ENCODE data around the gene SLC25A38.

Gene SLC25A38

DNA sequence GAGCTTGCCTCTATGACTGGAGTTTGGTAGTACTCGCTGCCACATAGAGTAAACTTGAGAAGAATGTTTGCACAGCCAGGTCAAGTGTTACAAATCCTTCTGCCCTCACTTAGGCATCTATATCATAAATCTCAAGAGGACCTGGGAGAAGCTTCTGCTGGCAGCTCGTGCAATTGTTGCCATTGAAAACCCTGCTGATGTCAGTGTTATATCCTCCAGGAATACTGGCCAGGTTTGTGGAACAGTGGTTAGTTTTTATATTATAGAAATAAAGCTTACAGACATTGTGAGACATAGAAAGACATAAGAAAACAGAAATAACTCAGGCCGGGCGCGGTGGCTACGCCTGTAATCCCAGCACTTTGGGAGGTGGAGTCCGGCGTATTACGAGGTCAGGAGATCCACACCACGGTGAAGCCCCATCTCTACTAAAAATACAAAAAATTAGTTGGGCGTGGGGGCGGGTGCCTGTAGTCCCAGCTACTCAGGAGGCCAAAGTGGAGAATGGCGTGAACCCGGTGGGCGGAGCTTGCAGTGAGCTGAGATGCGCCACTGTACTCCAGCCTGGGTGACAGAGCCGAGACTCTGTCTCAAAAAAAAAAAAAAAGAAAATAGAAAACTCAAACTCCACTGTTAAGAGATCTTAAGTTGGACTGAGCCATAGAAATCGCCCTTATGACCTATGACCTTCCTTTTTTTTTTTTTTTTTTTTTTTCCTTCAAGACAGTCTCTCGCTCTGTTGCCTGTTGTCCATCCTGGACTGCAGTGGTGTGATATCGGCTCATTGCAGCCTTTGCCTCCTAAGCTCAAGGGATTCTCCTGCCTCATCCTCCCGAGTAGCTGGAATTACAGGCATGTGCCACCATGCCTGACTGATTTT lies 25.6 kb downstream of the SLC25A38 start:
- TF ChIP-seq, protein P1, sequence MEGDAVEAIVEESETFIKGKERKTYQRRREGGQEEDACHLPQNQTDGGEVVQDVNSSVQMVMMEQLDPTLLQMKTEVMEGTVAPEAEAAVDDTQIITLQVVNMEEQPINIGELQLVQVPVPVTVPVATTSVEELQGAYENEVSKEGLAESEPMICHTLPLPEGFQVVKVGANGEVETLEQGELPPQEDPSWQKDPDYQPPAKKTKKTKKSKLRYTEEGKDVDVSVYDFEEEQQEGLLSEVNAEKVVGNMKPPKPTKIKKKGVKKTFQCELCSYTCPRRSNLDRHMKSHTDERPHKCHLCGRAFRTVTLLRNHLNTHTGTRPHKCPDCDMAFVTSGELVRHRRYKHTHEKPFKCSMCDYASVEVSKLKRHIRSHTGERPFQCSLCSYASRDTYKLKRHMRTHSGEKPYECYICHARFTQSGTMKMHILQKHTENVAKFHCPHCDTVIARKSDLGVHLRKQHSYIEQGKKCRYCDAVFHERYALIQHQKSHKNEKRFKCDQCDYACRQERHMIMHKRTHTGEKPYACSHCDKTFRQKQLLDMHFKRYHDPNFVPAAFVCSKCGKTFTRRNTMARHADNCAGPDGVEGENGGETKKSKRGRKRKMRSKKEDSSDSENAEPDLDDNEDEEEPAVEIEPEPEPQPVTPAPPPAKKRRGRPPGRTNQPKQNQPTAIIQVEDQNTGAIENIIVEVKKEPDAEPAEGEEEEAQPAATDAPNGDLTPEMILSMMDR (IDR thresholded peaks at IDR 0.05) = no peak
- no peak overlapping the region for H3K4me3 ChIP-seq (ENCODE audit: low read depth in 1 of 2, low read length in 1 of 2)
- H3K4me1 ChIP-seq (ENCODE audit: control insufficient read depth in 1 of 2, insufficient read depth in 1 of 2, low read depth in 1 of 2, low read length in 1 of 2) = peaks cover 14 to 19% of the 10 kb centered on the region in 2 experiments
- no peaks in the 10 kb centered on the region for H3K9me3 ChIP-seq
- peaks cover 47% of the 10 kb centered on the region for H3K36me3 ChIP-seq
- no peaks in the 10 kb centered on the region for H3K27me3 ChIP-seq
- H3K27ac ChIP-seq = no peak overlapping the region

GRCh38 chr3:39409514-39410136 lies 26.5 kb downstream of the SLC25A38 start:
- H3K36me3 ChIP-seq = peaks cover 56% of the 10 kb centered on the region
- no peaks in the 10 kb centered on the region for H3K9me3 ChIP-seq
- H3K4me1 ChIP-seq (ENCODE audit: control insufficient read depth in 1 of 2, insufficient read depth in 1 of 2, low read depth in 1 of 2, low read length in 1 of 2) = peaks cover 14 to 19% of the 10 kb centered on the region in 2 experiments
- no peak overlapping the region for H3K4me3 ChIP-seq (ENCODE audit: low read depth in 1 of 2, low read length in 1 of 2)
- no peak overlapping the region for H3K27ac ChIP-seq
- H3K27me3 ChIP-seq = no peaks in the 10 kb centered on the region
- TF ChIP-seq, protein P1 (IDR thresholded peaks at IDR 0.05) = no peak

DNA sequence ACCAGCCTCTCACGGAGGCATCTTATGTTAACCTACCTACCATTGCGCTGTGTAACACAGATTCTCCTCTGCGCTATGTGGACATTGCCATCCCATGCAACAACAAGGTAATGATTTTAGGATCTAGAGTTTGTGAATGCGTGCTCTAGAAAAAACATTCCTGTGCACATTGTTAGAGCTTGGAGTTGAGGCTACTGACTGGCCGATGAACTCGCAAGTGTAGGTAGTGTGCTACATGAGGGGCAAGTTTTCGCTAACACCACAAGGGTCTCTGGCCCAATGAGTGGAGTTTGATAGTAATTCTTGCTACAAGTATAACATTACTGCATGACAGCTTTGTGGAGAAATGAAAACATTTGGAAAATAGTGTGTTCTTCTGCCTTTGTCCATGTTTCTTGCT lies 27.7 kb downstream of the SLC25A38 start:
- no peaks in the 10 kb centered on the region for H3K27me3 ChIP-seq
- H3K9me3 ChIP-seq = no peaks in the 10 kb centered on the region
- H3K27ac ChIP-seq = no peak overlapping the region
- H3K4me1 ChIP-seq (ENCODE audit: control insufficient read depth in 1 of 2, insufficient read depth in 1 of 2, low read depth in 1 of 2, low read length in 1 of 2) = peaks cover 10 to 14% of the 10 kb centered on the region in 2 experiments
- H3K4me3 ChIP-seq (ENCODE audit: low read depth in 1 of 2, low read length in 1 of 2) = no peak overlapping the region
- H3K36me3 ChIP-seq = peaks cover 56% of the 10 kb centered on the region
- TF ChIP-seq, protein P1 (IDR thresholded peaks at IDR 0.05) = no peak

GRCh38 chr3:39412668-39413260 lies 29.6 kb downstream of the SLC25A38 start:
- H3K4me1 ChIP-seq (ENCODE audit: control insufficient read depth in 1 of 2, insufficient read depth in 1 of 2, low read depth in 1 of 2, low read length in 1 of 2) = no peaks in the 10 kb centered on the region

GRCh38 chr3:39413691-39414420 lies 30.7 kb downstream of the SLC25A38 start:
- TF ChIP-seq, protein P1 (IDR thresholded peaks at IDR 0.05) = no peak
- Histone ChIP-seq H3K36me3 (peaks cover 56% of the 10 kb centered on the region), H3K4me3 (ENCODE audit: low read depth in 1 of 2, low read length in 1 of 2) (no peak overlapping the region), H3K27ac (no peak overlapping the region), H3K27me3 (no peaks in the 10 kb centered on the region), H3K9me3 (no peaks in the 10 kb centered on the region), H3K4me1 (ENCODE audit: control insufficient read depth in 1 of 2, insufficient read depth in 1 of 2, low read depth in 1 of 2, low read length in 1 of 2) (no peaks in the 10 kb centered on the region)

More at GRCh38 chr3:39412668-39413260, 29.6 kb downstream of the SLC25A38 start:
- Histone ChIP-seq H3K4me3 (ENCODE audit: low read depth in 1 of 2, low read length in 1 of 2) (no peak overlapping the region), H3K36me3 (peaks cover 56% of the 10 kb centered on the region), H3K27me3 (no peaks in the 10 kb centered on the region), H3K27ac (no peak overlapping the region), H3K9me3 (no peaks in the 10 kb centered on the region)
- TF ChIP-seq, protein P1 (IDR thresholded peaks at IDR 0.05) = no peak
